Mononuclear cell (primary cell): ENCODE measurements around the gene EXOC8. TPM values are rescaled to one million over a fixed set of nuclear protein-coding genes. Genes with fewer than 3 reads are reported as not detected.

ENCODE experiments used
- H3K27me3 ChIP-seq: 2 replicates; pipeline ENCODE4 v1.6.0; 2011; ENCODE audit warnings: low read length, control low read depth; ENCODE audit not compliant: insufficient read depth
- H3K4me1 ChIP-seq: 2 replicates; pipeline ENCODE4 v1.5.1; 2011; ENCODE audit warnings: mild to moderate bottlenecking, low read length, control low read depth; ENCODE audit not compliant: insufficient read depth
- H3K4me3 ChIP-seq: 2 replicates; pipeline ENCODE4 v1.5.1; 2011; ENCODE audit warnings: mild to moderate bottlenecking, low read length, moderate library complexity
- H3K9me3 ChIP-seq: 2 replicates; pipeline ENCODE4 v1.5.1; 2011; ENCODE audit warnings: low read depth, mild to moderate bottlenecking, control low read depth, low read length
- total RNA-seq: library from RNA; depleted of rRNA; stranded (reverse); fragments of >200 nt; gene quantifications from one replicate; pipeline ENCODE4 v1.2.3, GENCODE V29; 2012

The EXOC8 gene
- total RNA-seq, 1 donor = 49.6 TPM

DNA sequence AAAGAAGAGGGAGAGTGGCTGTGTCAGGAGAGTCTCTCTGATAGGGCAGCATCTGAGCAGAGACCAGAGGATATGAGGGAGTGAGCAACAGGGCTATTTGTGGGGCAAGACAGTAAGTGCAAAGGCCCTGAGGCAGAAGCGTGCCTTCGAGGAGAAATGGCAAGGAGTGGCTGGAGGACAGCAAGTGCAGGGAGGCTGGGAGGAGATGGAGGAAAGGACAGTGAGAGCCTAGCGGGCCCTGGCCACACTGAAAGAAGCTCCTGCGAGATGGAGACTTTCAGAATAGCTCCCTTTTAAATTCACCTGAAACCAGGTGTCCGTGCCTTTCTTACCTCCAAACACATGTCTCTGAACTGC lies 25.2 kb downstream of the EXOC8 start:
- Histone ChIP-seq H3K27me3 (no peaks in the 10 kb centered on the region), H3K4me3 (no peak overlapping the region), H3K4me1 (no peaks in the 10 kb centered on the region), H3K9me3 (no peaks in the 10 kb centered on the region)

DNA sequence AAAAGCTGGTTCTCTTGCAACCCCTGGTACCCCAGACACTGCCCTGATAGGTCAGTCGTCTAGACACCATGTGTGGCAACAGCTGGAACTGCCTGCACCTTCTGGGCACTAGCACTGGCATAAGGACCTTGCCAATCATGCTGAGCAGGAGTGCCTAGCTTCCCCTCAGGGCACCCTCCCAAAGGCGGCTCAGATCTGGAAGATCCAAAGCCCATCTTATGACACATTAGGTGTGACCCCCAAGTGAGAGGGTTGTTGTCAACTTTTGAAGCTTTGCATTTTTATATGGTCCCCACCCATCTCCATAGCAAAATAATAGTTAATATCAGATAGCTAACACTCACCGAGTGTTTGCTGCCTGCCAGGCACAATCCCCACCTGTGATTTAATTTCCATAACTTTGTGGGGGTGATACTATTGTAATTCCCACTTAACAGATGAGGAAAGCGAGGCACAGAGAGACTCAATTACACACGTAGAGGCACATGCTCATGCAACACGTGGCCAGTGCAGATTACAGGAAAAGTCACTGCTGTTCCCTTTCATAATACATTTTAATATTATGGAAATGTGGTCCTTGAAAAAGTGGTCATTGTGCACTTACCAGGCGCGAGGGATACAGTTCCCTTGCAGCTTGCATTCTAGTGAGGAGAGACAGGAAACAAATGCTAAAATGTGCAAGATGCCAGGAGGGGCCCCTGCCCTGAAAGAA lies 25.8 kb downstream of the EXOC8 start:
- H3K4me3 ChIP-seq = no peak overlapping the region
- H3K27me3 ChIP-seq = no peaks in the 10 kb centered on the region
- H3K4me1 ChIP-seq = no peaks in the 10 kb centered on the region
- no peaks in the 10 kb centered on the region for H3K9me3 ChIP-seq

- H3K4me3 ChIP-seq = no peak overlapping the region
- no peaks in the 10 kb centered on the region for H3K27me3 ChIP-seq
- no peaks in the 10 kb centered on the region for H3K9me3 ChIP-seq
Observed at GRCh38 chr1:231310391-231310934, 27.2 kb downstream of the EXOC8 start.

DNA sequence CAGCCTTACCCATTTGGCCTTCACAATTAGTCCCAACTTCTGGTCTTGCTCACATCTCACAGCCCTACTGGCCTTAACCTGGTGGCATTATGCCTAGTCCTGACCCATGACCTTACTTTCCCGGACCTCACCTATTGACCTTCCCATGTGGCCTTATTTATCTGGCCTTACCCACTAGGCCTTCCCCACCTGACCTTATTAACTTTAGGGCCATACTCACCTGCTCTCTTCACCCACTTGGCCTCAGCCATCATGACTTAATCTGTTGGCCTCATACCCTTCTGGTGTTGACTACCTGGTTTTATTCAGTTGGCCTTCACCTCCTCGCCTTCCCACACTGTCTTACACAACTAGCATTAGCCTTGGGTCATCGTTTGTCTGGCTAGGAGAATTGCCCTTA lies 35.7 kb downstream of the EXOC8 start:
- no peaks in the 10 kb centered on the region for H3K27me3 ChIP-seq

More at GRCh38 chr1:231310391-231310934, 27.2 kb downstream of the EXOC8 start:
- H3K4me1 ChIP-seq = no peaks in the 10 kb centered on the region

GRCh38 chr1:231295938-231296337 lies 41.7 kb downstream of the EXOC8 start:
- Histone ChIP-seq H3K4me3 (no peak overlapping the region), H3K4me1 (no peaks in the 10 kb centered on the region), H3K9me3 (no peaks in the 10 kb centered on the region), H3K27me3 (no peaks in the 10 kb centered on the region)

More for the DNA sequence above, 35.7 kb downstream of the EXOC8 start:
- no peaks in the 10 kb centered on the region for H3K9me3 ChIP-seq
- no peak overlapping the region for H3K4me3 ChIP-seq
- H3K4me1 ChIP-seq = no peaks in the 10 kb centered on the region

DNA sequence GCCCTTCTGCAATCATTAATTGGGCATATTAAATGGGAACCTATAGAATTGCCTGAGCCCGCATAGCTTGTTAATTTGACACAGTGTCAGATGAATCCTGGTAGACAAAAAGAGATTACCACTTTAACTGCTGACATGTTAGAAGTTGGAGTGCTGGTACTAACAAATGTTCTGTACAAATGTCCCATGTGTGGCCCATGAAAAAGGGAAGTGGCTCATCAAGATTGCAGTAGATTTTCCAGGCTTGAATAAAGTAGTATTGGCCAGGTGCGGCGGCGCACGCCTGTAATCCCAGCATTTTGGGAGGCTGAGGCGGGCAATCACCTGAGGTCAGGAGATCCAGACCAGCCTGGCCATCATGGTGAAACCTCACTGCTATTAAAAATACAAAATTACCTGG lies 51.0 kb downstream of the EXOC8 start:
- H3K27me3 ChIP-seq = no peaks in the 10 kb centered on the region
- H3K9me3 ChIP-seq = no peaks in the 10 kb centered on the region
- no peaks in the 10 kb centered on the region for H3K4me1 ChIP-seq
- H3K4me3 ChIP-seq = no peak overlapping the region

- Histone ChIP-seq H3K4me3 (no peak overlapping the region), H3K9me3 (no peaks in the 10 kb centered on the region), H3K27me3 (no peaks in the 10 kb centered on the region), H3K4me1 (no peaks in the 10 kb centered on the region)
Observed at GRCh38 chr1:231284441-231284840, 53.2 kb downstream of the EXOC8 start.

Other genes starting within 250 kb of the EXOC8 start
- under 0.01 TPM for gene TRIM67, start 175.8 kb downstream of the EXOC8 start, total RNA-seq
- gene GNPAT, start 96.6 kb downstream of the EXOC8 start, total RNA-seq = 17.8 TPM
- gene SPRTN, start 441 bp upstream of the EXOC8 start, total RNA-seq = 31.8 TPM
- gene EGLN1, start 84.4 kb upstream of the EXOC8 start, total RNA-seq = 19.0 TPM
- 27.3 TPM for gene TSNAX, start 190.8 kb upstream of the EXOC8 start, total RNA-seq